ENCODE data around the gene KRT17. TPM values are rescaled to one million over a fixed set of nuclear protein-coding genes. Genes with fewer than 3 reads are reported as not detected.

Gene KRT17
- total RNA-seq, 1 experiment from 2014 or later: 472 TPM

GRCh38 chr17:41664172-41664457, 39.7 kb upstream of the KRT17 start:
- Mint-ChIP-seq H3K4me1 (ENCODE audit: low read depth, unreplicated experiment) (peaks cover 64% of the 10 kb centered on the region), H3K27me3 (ENCODE audit: unreplicated experiment) (no peaks in the 10 kb centered on the region), H3K9me3 (ENCODE audit: low read depth, unreplicated experiment) (no peaks in the 10 kb centered on the region), H3K36me3 (ENCODE audit: insufficient read depth, unreplicated experiment) (peaks cover 29% of the 10 kb centered on the region), H3K27ac (ENCODE audit: unreplicated experiment) (no peak overlapping the region), H3K4me3 (ENCODE audit: low read depth, unreplicated experiment) (no peak overlapping the region)
- CTCF ChIA-PET: interaction anchor here (0.6 to 8.5 kb wide), 6 partner anchors 13 to 168 kb away, joined by 3 to 245 read pairs (median 20); partner anchors contain the start of genes EIF1 and KRT19
- intact Hi-C loops (cut with micrococcal nuclease; ENCODE audit: unreplicated experiment): loop anchor here (10.0 kb wide), 2 partner anchors 249 to 339 kb away; no protein-coding TSS in a partner anchor
- DNase-seq: no peak
- TSS peak; percentile 14 for BruUV-seq (replicated peaks)
- TF ChIP-seq CTCF (IDR thresholded peaks at IDR 0.05; ENCODE audit: unreplicated experiment): no peak

- intact Hi-C loops (cut with micrococcal nuclease; ENCODE audit: unreplicated experiment): loop anchor here (2.0 to 10.0 kb wide), 3 partner anchors 249 to 861 kb away; no protein-coding TSS in a partner anchor
- H3K4me1 Mint-ChIP-seq (ENCODE audit: low read depth, unreplicated experiment): peaks cover 59% of the 10 kb centered on the region
- H3K9me3 Mint-ChIP-seq (ENCODE audit: low read depth, unreplicated experiment): no peaks in the 10 kb centered on the region
- CTCF ChIA-PET: interaction anchor here (0.6 to 8.5 kb wide), 11 partner anchors 13 to 754 kb away, joined by 3 to 245 read pairs (median 12); partner anchors contain the start of genes EIF1 and KRT19
- H3K27me3 Mint-ChIP-seq (ENCODE audit: unreplicated experiment): no peaks in the 10 kb centered on the region
- no peak overlapping the region for H3K27ac Mint-ChIP-seq (ENCODE audit: unreplicated experiment)
- BruUV-seq (replicated peaks): no TSS peak
- peaks cover 29% of the 10 kb centered on the region for H3K36me3 Mint-ChIP-seq (ENCODE audit: insufficient read depth, unreplicated experiment)
- no peak overlapping the region for H3K4me3 Mint-ChIP-seq (ENCODE audit: low read depth, unreplicated experiment)
- no peak for TF ChIP-seq CTCF (IDR thresholded peaks at IDR 0.05; ENCODE audit: unreplicated experiment)
- DNase-seq: no peak
These were observed 39.2 kb upstream of the KRT17 start for GRCh38 chr17:41663451-41664171.

GRCh38 chr17:41660221-41660711, 35.9 kb upstream of the KRT17 start:
- H3K4me3 Mint-ChIP-seq (ENCODE audit: low read depth, unreplicated experiment): no peak overlapping the region
- TF ChIP-seq CTCF (IDR thresholded peaks at IDR 0.05; ENCODE audit: unreplicated experiment): no peak
- no peak overlapping the region for H3K27ac Mint-ChIP-seq (ENCODE audit: unreplicated experiment)
- H3K36me3 Mint-ChIP-seq (ENCODE audit: insufficient read depth, unreplicated experiment): peaks cover 14% of the 10 kb centered on the region
- peaks cover 42% of the 10 kb centered on the region for H3K4me1 Mint-ChIP-seq (ENCODE audit: low read depth, unreplicated experiment)
- H3K27me3 Mint-ChIP-seq (ENCODE audit: unreplicated experiment): no peaks in the 10 kb centered on the region
- CTCF ChIA-PET: interaction anchor here (1.1 to 8.5 kb wide), 5 partner anchors 9 to 124 kb away, joined by 3 to 245 read pairs (median 8); no protein-coding TSS in a partner anchor
- intact Hi-C loops (cut with micrococcal nuclease; ENCODE audit: unreplicated experiment): loop anchor here (10.0 kb wide), 2 partner anchors 245 to 335 kb away; no protein-coding TSS in a partner anchor
- BruUV-seq (replicated peaks): no TSS peak
- no peak for DNase-seq
- H3K9me3 Mint-ChIP-seq (ENCODE audit: low read depth, unreplicated experiment): no peaks in the 10 kb centered on the region

- BruUV-seq (replicated peaks): no TSS peak
- CTCF ChIA-PET: interaction anchor here (1.1 to 5.0 kb wide), 3 partner anchors 9 to 111 kb away, joined by 3 to 245 read pairs (median 8); no protein-coding TSS in a partner anchor
- TF ChIP-seq CTCF (IDR thresholded peaks at IDR 0.05; ENCODE audit: unreplicated experiment): no peak
- H3K36me3 Mint-ChIP-seq (ENCODE audit: insufficient read depth, unreplicated experiment): peaks cover 17% of the 10 kb centered on the region
- intact Hi-C loops (cut with micrococcal nuclease; ENCODE audit: unreplicated experiment): loop anchor here (10.0 kb wide), 2 partner anchors 245 to 335 kb away; no protein-coding TSS in a partner anchor
- no peak overlapping the region for H3K27ac Mint-ChIP-seq (ENCODE audit: unreplicated experiment)
- no peaks in the 10 kb centered on the region for H3K9me3 Mint-ChIP-seq (ENCODE audit: low read depth, unreplicated experiment)
- no peak for DNase-seq
- no peaks in the 10 kb centered on the region for H3K27me3 Mint-ChIP-seq (ENCODE audit: unreplicated experiment)
- no peak overlapping the region for H3K4me3 Mint-ChIP-seq (ENCODE audit: low read depth, unreplicated experiment)
- H3K4me1 Mint-ChIP-seq (ENCODE audit: low read depth, unreplicated experiment): peaks cover 46% of the 10 kb centered on the region
These were observed 35.2 kb upstream of the KRT17 start for GRCh38 chr17:41659427-41660212.
